Muscle layer of duodenum (tissue), 2 donors: ENCODE measurements around the gene ZFAND3.

Experiments
- H3K27ac ChIP-seq: one replicate; pipeline ENCODE4 v1.7.0; 2013; ENCODE audit warnings: mild to moderate bottlenecking, low read length
- H3K27me3 ChIP-seq: one replicate; pipeline ENCODE4 v1.7.0; 2013; ENCODE audit warnings: low read depth, mild to moderate bottlenecking, control low read depth, low read length
- H3K36me3 ChIP-seq, 2 donors: one replicate each; pipeline ENCODE4 v1.7.0; 2013; ENCODE audit warnings: low read length in 2 of 2, control low read depth in 1 of 2, mild to moderate bottlenecking in 1 of 2; ENCODE audit not compliant: insufficient read depth in 2 of 2, control insufficient read depth in 1 of 2
- H3K4me1 ChIP-seq, 2 donors: one replicate each; pipeline ENCODE4 v1.7.0; 2013; ENCODE audit warnings: low read length in 2 of 2, mild to moderate bottlenecking in 2 of 2, control low read depth in 1 of 2, moderate library complexity in 1 of 2; ENCODE audit not compliant: insufficient read depth in 2 of 2, control insufficient read depth in 1 of 2
- H3K4me3 ChIP-seq, 2 donors: one replicate each; pipeline ENCODE4 v1.7.0; 2013; ENCODE audit warnings: low read length in 2 of 2, low read depth in 1 of 2, mild to moderate bottlenecking in 1 of 2
- H3K9me3 ChIP-seq, 2 donors: one replicate each; pipeline ENCODE4 v1.7.0; 2013; ENCODE audit warnings: low read length in 2 of 2, control low read depth in 1 of 2, mild to moderate bottlenecking in 1 of 2; ENCODE audit not compliant: control insufficient read depth in 1 of 2
- donor health status: healthy.

The ZFAND3 gene

DNA sequence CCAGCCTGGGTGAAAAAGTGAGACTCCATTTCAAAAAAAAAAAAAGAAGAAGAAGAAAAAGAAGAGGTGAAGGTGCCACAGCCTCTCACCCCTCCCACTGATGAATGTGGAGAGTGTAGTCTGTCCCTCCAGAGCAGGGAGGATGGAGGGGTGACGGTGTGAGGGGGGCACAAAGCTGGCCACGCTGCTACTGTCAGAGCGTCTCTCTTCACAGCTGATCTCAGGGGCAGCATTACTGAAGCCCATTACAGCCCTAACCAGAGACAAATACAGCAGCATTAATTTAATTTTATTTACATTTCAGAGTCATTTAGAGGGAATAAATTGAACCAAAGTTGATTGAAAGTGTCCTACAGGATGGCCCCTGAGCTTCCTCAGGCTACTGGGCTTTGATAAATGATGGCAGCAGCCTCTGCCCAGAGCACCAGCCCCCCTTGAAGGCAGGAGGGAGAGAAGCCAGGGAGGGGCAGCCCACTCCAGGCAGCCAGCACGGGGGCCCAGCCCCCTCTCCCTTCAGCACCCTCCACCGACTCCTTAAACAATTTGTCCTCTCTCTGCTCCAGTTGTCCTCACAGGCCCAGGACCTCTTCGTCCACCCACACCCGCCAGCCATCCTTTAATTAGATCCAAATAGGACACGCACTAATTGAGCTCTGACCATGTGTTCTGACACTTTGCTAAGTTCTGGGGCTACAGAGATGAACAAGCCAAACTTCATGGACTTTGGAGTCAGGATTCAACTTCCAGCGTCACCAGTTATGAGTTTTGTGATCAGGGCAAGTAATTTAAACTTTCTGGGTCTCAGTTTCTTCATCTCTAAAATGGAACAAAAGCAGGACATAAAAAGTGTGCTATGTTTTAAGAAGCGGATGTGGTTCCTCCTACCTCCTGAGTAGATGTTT is 18.6 kb upstream of the ZFAND3 start:
- Histone ChIP-seq H3K36me3 (no peaks in the 10 kb centered on the region), H3K4me1 (no peaks in the 10 kb centered on the region), H3K27me3 (no peaks in the 10 kb centered on the region), H3K9me3 (no peaks in the 10 kb centered on the region), H3K4me3 (no peak overlapping the region), H3K27ac (no peak overlapping the region)

DNA sequence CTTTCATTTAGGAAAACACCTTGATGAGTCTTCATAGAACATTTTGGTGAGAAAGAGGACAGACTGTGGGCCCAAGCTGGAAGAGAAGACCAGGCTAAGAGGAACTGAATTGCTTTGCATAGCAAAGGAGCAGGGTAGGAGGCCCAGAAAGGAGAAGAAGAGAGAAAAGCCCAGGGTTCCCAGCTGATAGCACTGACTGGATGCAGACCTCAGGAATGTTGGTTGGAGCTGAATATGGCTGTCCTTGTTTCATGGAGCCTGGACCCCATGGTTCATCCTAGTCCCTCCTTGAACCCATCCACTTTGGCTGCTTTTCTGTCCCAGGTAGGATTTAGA is 18.0 kb upstream of the ZFAND3 start:
- no peaks in the 10 kb centered on the region for H3K27me3 ChIP-seq
- no peaks in the 10 kb centered on the region for H3K36me3 ChIP-seq
- no peak overlapping the region for H3K4me3 ChIP-seq
- no peaks in the 10 kb centered on the region for H3K4me1 ChIP-seq
- H3K27ac ChIP-seq = no peak overlapping the region
- H3K9me3 ChIP-seq = no peaks in the 10 kb centered on the region

DNA sequence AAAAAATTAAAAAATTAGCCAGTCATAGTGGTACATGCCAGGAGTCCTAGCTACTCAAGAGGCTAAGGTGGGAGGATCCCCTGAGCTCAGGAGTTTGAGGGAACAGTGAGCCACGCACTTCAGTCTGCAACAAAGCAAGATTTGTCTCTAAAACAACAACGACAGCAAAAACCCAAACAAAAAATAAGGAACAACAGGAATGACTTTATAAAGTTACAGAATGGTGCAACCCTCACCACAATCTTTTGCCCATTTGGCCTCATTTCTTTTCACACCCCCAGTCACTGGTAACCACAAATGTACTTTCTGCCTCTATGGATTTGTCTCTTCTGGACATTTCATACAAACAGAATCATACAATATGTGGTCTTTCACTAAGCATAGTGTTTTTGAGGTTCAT is 16.7 kb upstream of the ZFAND3 start:
- Histone ChIP-seq H3K4me3 (no peak overlapping the region), H3K36me3 (no peaks in the 10 kb centered on the region), H3K9me3 (no peaks in the 10 kb centered on the region), H3K4me1 (no peaks in the 10 kb centered on the region), H3K27me3 (no peaks in the 10 kb centered on the region), H3K27ac (no peak overlapping the region)

DNA sequence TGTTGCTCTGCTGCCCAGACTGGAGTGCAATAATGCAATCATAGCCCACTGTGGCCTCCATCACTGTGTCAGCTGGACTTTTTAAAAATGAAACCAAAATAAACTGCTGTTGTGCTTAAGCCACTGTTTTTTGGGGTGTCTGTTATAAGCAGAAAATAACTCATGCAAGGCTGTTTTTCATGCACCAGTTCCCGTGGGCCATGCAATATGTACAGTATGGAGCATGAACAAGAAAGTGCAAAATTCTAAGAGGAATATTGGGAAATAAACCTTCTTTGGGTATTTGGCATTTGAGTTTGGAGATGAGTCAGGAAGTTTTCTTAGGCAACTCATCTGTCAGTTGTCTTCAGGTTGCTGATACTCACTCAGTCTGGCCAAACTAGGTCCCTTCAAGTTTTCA is 14.9 kb upstream of the ZFAND3 start:
- H3K27me3 ChIP-seq = no peaks in the 10 kb centered on the region
- H3K9me3 ChIP-seq = no peaks in the 10 kb centered on the region
- no peak overlapping the region for H3K27ac ChIP-seq
- no peak overlapping the region for H3K4me3 ChIP-seq
- no peaks in the 10 kb centered on the region for H3K36me3 ChIP-seq
- no peaks in the 10 kb centered on the region for H3K4me1 ChIP-seq

DNA sequence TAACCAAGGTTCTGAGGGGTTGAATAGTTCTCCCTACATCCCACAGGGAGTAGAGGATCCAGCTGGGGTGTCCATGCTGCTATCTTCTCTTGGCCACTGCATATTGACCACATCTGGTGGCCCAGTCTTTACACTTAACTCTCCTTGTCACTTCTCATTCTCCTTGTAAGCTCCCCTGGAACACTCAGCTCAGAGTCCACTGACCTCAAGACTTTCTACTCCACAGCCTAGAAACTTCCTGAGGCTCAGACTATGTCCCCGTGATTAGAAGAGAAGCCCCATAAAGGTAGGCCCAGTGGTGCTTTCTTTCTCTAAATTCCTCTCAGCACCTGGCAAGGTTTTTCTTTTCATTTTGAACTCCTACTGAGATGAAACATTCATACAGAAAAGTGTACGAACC is 13.3 kb upstream of the ZFAND3 start:
- Histone ChIP-seq H3K4me1 (no peaks in the 10 kb centered on the region), H3K9me3 (no peaks in the 10 kb centered on the region), H3K27me3 (no peaks in the 10 kb centered on the region), H3K27ac (no peak overlapping the region), H3K4me3 (no peak overlapping the region), H3K36me3 (no peaks in the 10 kb centered on the region)

GRCh38 chr6:37807656-37808055 is 11.9 kb upstream of the ZFAND3 start:
- no peaks in the 10 kb centered on the region for H3K4me1 ChIP-seq
- no peaks in the 10 kb centered on the region for H3K9me3 ChIP-seq
- H3K4me3 ChIP-seq = no peak overlapping the region
- H3K36me3 ChIP-seq = no peaks in the 10 kb centered on the region
- H3K27ac ChIP-seq = no peak overlapping the region
- no peaks in the 10 kb centered on the region for H3K27me3 ChIP-seq

DNA sequence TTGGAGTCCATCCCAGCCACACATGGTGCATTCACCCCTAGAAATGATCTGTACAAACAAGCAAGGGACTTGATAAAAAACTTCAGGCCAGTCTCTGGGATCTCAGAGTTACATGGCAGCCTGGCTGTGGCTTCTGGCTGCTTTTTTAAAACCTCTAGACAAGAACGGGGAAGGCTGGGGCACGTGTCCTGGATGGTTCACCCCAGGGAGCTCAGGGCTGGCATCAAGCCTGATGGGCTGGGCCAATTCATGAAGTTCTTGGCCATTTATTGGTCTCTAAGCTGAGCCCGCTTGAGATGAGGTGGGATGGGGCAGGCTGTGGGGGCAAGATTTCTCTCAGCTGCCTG is 10.4 kb upstream of the ZFAND3 start:
- Histone ChIP-seq H3K9me3 (no peaks in the 10 kb centered on the region), H3K27me3 (no peaks in the 10 kb centered on the region), H3K36me3 (no peaks in the 10 kb centered on the region), H3K4me1 (no peaks in the 10 kb centered on the region), H3K4me3 (no peak overlapping the region), H3K27ac (no peak overlapping the region)

DNA sequence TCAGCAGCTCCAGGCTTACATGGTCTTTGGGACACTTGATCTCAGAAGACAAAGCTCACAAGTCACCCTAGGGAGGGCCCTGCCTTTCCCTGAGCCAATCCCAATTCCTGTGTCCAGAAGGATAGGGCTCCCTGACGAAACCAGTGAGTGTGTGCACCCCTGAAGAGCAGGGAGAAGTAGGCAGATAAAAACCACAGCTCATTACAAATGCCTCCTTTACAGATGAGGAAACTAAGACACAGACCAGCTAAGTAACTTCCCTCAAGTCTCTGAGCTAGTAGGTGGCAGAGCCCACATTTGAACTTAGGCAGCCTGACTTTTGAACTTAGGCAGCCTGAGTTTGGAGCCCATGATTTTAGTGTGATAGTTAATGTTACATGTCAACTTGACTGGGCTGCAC is 6.7 kb upstream of the ZFAND3 start:
- Histone ChIP-seq H3K36me3 (no peaks in the 10 kb centered on the region), H3K9me3 (no peaks in the 10 kb centered on the region), H3K27ac (no peak overlapping the region), H3K4me1 (peaks cover 0 to under 1% of the 10 kb centered on the region in 2 donors), H3K4me3 (no peak overlapping the region), H3K27me3 (no peaks in the 10 kb centered on the region)

DNA sequence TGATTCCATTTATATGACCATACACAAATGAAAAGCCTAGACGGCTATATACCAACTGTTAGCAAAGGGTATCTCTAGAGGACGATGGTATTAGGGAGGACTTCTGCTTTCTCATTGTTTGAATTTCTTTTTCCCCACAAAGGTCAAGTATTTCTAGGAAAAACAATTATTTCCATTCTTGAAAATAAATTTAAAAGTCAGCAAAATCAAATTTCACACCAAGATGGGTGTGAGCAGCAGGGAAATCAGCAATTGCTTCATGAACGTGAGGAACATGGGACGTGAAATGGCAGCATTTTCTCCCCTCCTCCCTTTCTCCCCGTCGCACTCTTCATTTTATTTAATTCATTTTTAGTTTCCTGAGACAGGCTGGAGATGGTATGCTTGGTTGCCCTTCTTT is 5.2 kb upstream of the ZFAND3 start:
- Histone ChIP-seq H3K9me3 (no peaks in the 10 kb centered on the region), H3K4me3 (no peak overlapping the region)

GRCh38 chr6:37816599-37817375 is 2.7 kb upstream of the ZFAND3 start:
- Histone ChIP-seq H3K36me3 (peaks cover 0 to 4% of the 10 kb centered on the region in 2 donors), H3K9me3 (no peaks in the 10 kb centered on the region), H3K27me3 (no peaks in the 10 kb centered on the region), H3K27ac (no peak overlapping the region), H3K4me3 (no peak overlapping the region), H3K4me1 (peaks cover 12 to 16% of the 10 kb centered on the region in 2 donors)

More for the DNA sequence above, 5.2 kb upstream of the ZFAND3 start:
- peaks cover 4% of the 10 kb centered on the region in 2 donors for H3K4me1 ChIP-seq
- peaks cover 0 to 4% of the 10 kb centered on the region in 2 donors for H3K36me3 ChIP-seq
- no peaks in the 10 kb centered on the region for H3K27me3 ChIP-seq
- no peak overlapping the region for H3K27ac ChIP-seq

DNA sequence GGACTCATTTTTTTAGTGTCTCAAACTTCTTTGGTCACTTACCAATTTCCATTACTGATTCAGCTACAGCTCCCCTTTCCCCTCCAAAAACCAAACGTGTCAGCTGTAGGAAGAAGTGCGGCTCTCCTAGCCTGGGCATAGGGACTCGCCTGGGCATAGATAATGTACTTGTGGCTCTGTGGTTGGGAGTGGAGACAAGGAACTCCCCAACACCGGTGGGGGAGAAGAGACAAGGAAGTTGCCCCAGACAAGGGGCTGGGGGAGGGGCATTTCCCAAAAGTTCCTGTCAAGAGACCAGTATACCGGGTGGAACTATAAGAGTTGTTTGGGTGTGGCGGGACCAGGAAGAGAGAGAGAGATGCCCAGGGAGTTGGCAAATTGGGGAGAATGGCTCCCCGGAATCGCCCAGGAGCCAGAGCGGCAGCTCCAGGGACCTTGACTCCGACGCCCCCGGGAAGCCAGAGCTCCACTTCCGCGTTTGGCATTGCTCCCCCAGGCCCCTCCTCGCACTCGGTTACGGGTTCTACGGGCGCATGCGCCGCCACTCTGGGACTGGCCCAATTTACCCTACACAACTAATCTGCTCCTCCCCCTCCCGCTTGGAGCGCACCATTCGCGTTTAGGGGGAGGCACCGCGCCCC is 871 bp upstream of the ZFAND3 start:
- Histone ChIP-seq H3K27me3 (no peaks in the 10 kb centered on the region), H3K36me3 (peaks cover 0 to 4% of the 10 kb centered on the region in 2 donors), H3K4me1 (peaks cover 12 to 33% of the 10 kb centered on the region in 2 donors), H3K4me3 (peak overlapping the region; percentile 66 to 95), H3K9me3 (no peaks in the 10 kb centered on the region), H3K27ac (peak overlapping the region; percentile 96)
